Measurements from ENCODE around the gene CNTN5. TPM values are rescaled to one million over a fixed set of nuclear protein-coding genes. Genes with fewer than 3 reads are reported as not detected.

CNTN5 gene
- total RNA-seq, 2 experiments from 2014 or later: not detected

- CTCF ChIA-PET: no interaction called here
- no peaks in the 10 kb centered on the region for H3K36me3 Mint-ChIP-seq (ENCODE audit: low read depth)
Observed at GRCh38 chr11:99464985-99465384, 444.2 kb downstream of the CNTN5 start.

GRCh38 chr11:99489581-99489980, 468.8 kb downstream of the CNTN5 start:
- H3K9me3 Mint-ChIP-seq: peaks cover 6% of the 10 kb centered on the region
- H3K27me3 Mint-ChIP-seq: no peaks in the 10 kb centered on the region
- no peaks in the 10 kb centered on the region for H3K4me1 Mint-ChIP-seq
- DNase-seq: no peak
- H3K27ac Mint-ChIP-seq: no peak overlapping the region
- no peaks in the 10 kb centered on the region for H3K36me3 Mint-ChIP-seq (ENCODE audit: low read depth)
- ChIA-PET POLR2A (no interaction called here), CTCF (no interaction called here)
- H3K4me3 Mint-ChIP-seq: no peak overlapping the region

More at GRCh38 chr11:99464985-99465384, 444.2 kb downstream of the CNTN5 start:
- Mint-ChIP-seq H3K4me1 (no peaks in the 10 kb centered on the region), H3K9me3 (peaks cover 2% of the 10 kb centered on the region), H3K4me3 (no peak overlapping the region), H3K27me3 (no peaks in the 10 kb centered on the region), H3K27ac (no peak overlapping the region)
- no peak for DNase-seq
- POLR2A ChIA-PET: no interaction called here

- Mint-ChIP-seq H3K4me3 (no peak overlapping the region), H3K36me3 (ENCODE audit: low read depth) (no peaks in the 10 kb centered on the region), H3K4me1 (no peaks in the 10 kb centered on the region), H3K27ac (no peak overlapping the region), H3K9me3 (peaks cover 19% of the 10 kb centered on the region), H3K27me3 (no peaks in the 10 kb centered on the region)
- ChIA-PET CTCF (no interaction called here), POLR2A (no interaction called here)
- no peak for DNase-seq
Observed at GRCh38 chr11:99494065-99494464, 473.3 kb downstream of the CNTN5 start.

DNA sequence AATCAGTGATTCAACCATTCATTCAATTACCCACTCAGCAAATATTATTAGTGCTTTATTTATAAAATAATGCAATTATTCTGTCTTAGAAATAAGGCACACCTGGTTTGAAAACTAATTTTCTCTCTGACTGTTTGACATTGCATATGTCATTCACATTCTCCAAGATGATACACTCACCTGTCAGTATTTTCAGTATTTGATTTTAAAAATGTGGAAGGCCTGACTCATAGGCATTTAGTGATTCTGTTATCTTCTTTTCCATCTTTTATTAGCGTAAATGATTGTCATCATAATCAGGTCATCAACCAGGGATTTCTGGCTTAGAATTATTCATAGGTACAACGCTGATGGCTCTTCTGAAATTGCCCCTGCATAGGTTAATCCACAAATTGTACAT, 480.9 kb downstream of the CNTN5 start:
- H3K9me3 Mint-ChIP-seq: peaks cover 17% of the 10 kb centered on the region
- H3K27me3 Mint-ChIP-seq: no peaks in the 10 kb centered on the region
- ChIA-PET CTCF (no interaction called here), POLR2A (no interaction called here)
- no peak for DNase-seq
- H3K36me3 Mint-ChIP-seq (ENCODE audit: low read depth): no peaks in the 10 kb centered on the region
- no peak overlapping the region for H3K4me3 Mint-ChIP-seq
- H3K4me1 Mint-ChIP-seq: no peaks in the 10 kb centered on the region
- no peak overlapping the region for H3K27ac Mint-ChIP-seq

- Mint-ChIP-seq H3K4me3 (no peak overlapping the region), H3K9me3 (peaks cover 9% of the 10 kb centered on the region), H3K27me3 (no peaks in the 10 kb centered on the region), H3K27ac (no peak overlapping the region), H3K36me3 (ENCODE audit: low read depth) (no peaks in the 10 kb centered on the region), H3K4me1 (no peaks in the 10 kb centered on the region)
- CTCF ChIA-PET: no interaction called here
- POLR2A ChIA-PET: no interaction called here
- no peak for DNase-seq
Observed at GRCh38 chr11:99505316-99505715, 484.6 kb downstream of the CNTN5 start.

DNA sequence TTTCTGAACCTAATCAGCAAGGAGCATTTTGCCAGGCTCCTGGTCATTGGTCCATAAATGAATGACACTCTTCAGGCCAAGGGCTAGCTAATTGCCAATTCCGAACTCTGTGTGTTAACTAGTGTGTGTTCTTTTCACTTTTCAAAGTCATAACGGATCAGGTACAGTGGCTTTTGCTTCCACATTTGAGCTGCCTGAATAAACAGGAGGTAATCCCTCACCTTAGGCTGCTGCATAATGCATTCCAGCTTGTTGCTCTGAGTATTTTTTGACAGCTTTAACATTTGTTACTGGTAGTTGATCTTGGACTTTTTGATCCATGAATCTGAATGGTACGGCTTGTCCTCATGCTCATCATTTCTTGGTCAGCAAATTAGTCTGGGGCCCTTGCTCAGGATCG, 485.1 kb downstream of the CNTN5 start:
- Mint-ChIP-seq H3K27ac (no peak overlapping the region), H3K9me3 (peaks cover 9% of the 10 kb centered on the region), H3K36me3 (ENCODE audit: low read depth) (no peaks in the 10 kb centered on the region), H3K4me3 (no peak overlapping the region), H3K27me3 (no peaks in the 10 kb centered on the region), H3K4me1 (no peaks in the 10 kb centered on the region)
- POLR2A ChIA-PET: no interaction called here
- DNase-seq: no peak
- CTCF ChIA-PET: no interaction called here

DNA sequence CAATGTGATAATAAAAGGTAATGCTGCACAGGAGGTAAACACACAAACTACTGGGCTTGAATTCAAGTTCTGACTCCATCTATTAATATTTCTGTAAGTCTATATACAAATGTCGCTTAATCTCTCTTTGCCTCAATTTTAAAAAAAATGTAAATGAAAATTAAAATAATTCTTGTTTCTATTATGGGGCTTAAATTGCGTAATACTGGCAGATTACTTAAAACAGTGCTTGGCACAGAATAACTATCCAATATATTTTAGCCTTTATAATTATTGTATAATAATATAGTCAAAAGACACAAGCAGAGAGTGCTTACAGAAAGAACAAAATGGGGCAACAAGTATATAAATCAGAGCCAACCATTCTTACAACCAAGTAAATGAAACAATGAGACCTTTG, 489.1 kb downstream of the CNTN5 start:
- Mint-ChIP-seq H3K27ac (no peak overlapping the region), H3K27me3 (no peaks in the 10 kb centered on the region), H3K4me3 (no peak overlapping the region), H3K4me1 (no peaks in the 10 kb centered on the region), H3K9me3 (peaks cover 11% of the 10 kb centered on the region), H3K36me3 (ENCODE audit: low read depth) (no peaks in the 10 kb centered on the region)
- POLR2A ChIA-PET: no interaction called here
- no peak for DNase-seq
- CTCF ChIA-PET: no interaction called here

DNA sequence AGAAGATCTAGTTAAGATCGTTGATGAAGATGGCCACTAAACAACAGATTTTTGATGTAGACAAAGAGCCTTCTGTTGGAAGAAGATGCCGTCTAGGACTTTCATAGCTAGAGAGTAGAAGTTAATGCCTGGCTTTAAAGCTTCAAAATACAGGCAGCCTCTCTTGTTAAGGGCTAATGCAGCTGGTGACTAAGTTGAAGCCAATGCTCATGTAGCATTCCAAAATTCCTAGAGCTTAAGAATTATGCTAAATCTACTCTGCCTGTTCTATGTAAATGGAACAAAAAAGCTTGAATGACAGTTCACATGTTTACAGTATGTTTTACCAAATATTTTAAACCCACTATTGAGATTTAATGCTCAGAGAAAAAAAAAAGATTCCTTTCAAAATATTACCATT, 492.6 kb downstream of the CNTN5 start:
- Mint-ChIP-seq H3K4me1 (no peaks in the 10 kb centered on the region), H3K36me3 (ENCODE audit: low read depth) (no peaks in the 10 kb centered on the region), H3K27me3 (no peaks in the 10 kb centered on the region), H3K27ac (no peak overlapping the region), H3K9me3 (peaks cover 10% of the 10 kb centered on the region), H3K4me3 (no peak overlapping the region)
- ChIA-PET POLR2A (no interaction called here), CTCF (no interaction called here)
- DNase-seq: no peak

GRCh38 chr11:99519095-99519494, 498.3 kb downstream of the CNTN5 start:
- Mint-ChIP-seq H3K27ac (no peak overlapping the region), H3K27me3 (no peaks in the 10 kb centered on the region), H3K36me3 (ENCODE audit: low read depth) (no peaks in the 10 kb centered on the region), H3K4me3 (no peak overlapping the region), H3K4me1 (no peaks in the 10 kb centered on the region), H3K9me3 (peaks cover 8% of the 10 kb centered on the region)
- ChIA-PET CTCF (no interaction called here), POLR2A (no interaction called here)
- no peak for DNase-seq

- H3K4me3 Mint-ChIP-seq: no peak overlapping the region
- H3K9me3 Mint-ChIP-seq: peaks cover 8% of the 10 kb centered on the region
- CTCF ChIA-PET: no interaction called here
- H3K27ac Mint-ChIP-seq: no peak overlapping the region
- no peaks in the 10 kb centered on the region for H3K27me3 Mint-ChIP-seq
- DNase-seq: no peak
- no peaks in the 10 kb centered on the region for H3K36me3 Mint-ChIP-seq (ENCODE audit: low read depth)
- POLR2A ChIA-PET: no interaction called here
- H3K4me1 Mint-ChIP-seq: no peaks in the 10 kb centered on the region
Observed at GRCh38 chr11:99522467-99523173, 501.9 kb downstream of the CNTN5 start.

DNA sequence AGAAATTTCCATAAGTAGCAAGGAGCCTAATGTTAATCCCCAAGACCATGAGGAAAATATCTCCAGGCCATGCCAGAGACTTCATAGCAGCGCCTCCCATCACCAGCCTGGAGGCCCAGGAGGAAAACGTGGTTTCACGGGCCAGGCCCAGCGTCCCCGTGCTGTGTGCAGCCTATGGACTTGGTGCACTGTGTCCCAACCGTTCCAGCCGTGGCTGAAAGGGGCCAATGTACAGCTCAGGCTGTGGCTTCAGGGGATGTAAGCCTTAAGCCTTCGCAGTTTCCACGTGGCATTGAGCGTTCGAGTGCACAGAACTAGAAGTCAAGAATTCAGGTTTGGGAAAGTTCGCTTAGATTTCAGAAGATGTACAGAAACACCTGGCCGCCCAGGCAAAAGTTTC, 510.7 kb downstream of the CNTN5 start:
- DNase-seq: no peak
- H3K27ac Mint-ChIP-seq: no peak overlapping the region
- no peaks in the 10 kb centered on the region for H3K4me1 Mint-ChIP-seq
- H3K4me3 Mint-ChIP-seq: no peak overlapping the region
- peaks cover 15% of the 10 kb centered on the region for H3K9me3 Mint-ChIP-seq
- ChIA-PET CTCF (no interaction called here), POLR2A (no interaction called here)
- no peaks in the 10 kb centered on the region for H3K36me3 Mint-ChIP-seq (ENCODE audit: low read depth)
- no peaks in the 10 kb centered on the region for H3K27me3 Mint-ChIP-seq

DNA sequence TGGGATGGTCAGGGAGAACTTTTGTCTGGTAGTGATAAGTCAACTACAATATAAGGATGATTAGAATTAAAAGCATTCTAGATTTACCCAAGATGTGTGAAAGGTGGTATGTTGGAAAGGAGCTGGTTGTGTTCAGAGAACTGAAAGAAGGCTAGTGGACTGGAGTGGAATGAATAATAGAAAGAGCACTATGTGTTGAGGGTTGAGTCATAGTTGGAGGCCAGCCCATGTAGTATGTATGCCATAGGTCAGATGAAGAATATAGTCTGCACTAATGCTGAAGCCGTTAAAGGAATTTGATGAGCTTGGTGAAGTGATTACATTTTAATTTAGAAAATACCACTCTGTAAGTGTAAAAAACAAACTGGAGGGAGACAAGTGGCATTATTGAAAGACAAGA, 514.1 kb downstream of the CNTN5 start:
- Mint-ChIP-seq H3K36me3 (ENCODE audit: low read depth) (no peaks in the 10 kb centered on the region), H3K27me3 (no peaks in the 10 kb centered on the region), H3K4me1 (no peaks in the 10 kb centered on the region), H3K27ac (no peak overlapping the region), H3K4me3 (no peak overlapping the region), H3K9me3 (peaks cover 8% of the 10 kb centered on the region)
- ChIA-PET CTCF (no interaction called here), POLR2A (no interaction called here)
- no peak for DNase-seq

GRCh38 chr11:99535406-99535805, 514.7 kb downstream of the CNTN5 start:
- Mint-ChIP-seq H3K4me3 (no peak overlapping the region), H3K9me3 (peaks cover 8% of the 10 kb centered on the region), H3K4me1 (no peaks in the 10 kb centered on the region), H3K36me3 (ENCODE audit: low read depth) (no peaks in the 10 kb centered on the region), H3K27me3 (no peaks in the 10 kb centered on the region), H3K27ac (no peak overlapping the region)
- no peak for DNase-seq
- POLR2A ChIA-PET: no interaction called here
- CTCF ChIA-PET: no interaction called here

DNA sequence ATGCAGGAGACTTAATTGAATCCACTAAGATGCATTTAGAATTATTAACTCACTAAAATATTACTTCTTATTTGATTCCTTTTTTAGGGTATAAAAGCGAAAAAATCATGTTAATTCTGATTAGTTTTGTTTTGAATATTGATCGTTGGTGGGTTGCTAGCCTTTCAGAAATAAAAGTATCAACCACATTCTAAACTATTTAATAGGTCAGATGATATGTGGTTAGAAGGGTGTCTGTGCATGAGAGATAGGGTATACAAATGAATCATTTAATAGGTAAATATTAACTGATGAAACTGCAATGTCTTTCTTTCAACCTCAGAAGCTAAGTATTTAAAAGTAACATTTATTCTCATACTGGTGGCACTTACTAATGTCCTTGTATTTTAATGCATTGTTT, 515.1 kb downstream of the CNTN5 start:
- ChIA-PET CTCF (no interaction called here), POLR2A (no interaction called here)
- Mint-ChIP-seq H3K27ac (no peak overlapping the region), H3K27me3 (no peaks in the 10 kb centered on the region), H3K4me1 (no peaks in the 10 kb centered on the region), H3K36me3 (ENCODE audit: low read depth) (no peaks in the 10 kb centered on the region), H3K9me3 (peaks cover 6% of the 10 kb centered on the region), H3K4me3 (no peak overlapping the region)
- DNase-seq: no peak

- H3K36me3 Mint-ChIP-seq (ENCODE audit: low read depth): no peaks in the 10 kb centered on the region
- ChIA-PET CTCF (no interaction called here), POLR2A (no interaction called here)
- H3K4me3 Mint-ChIP-seq: no peak overlapping the region
- no peaks in the 10 kb centered on the region for H3K27me3 Mint-ChIP-seq
- peaks cover 7% of the 10 kb centered on the region for H3K9me3 Mint-ChIP-seq
- H3K27ac Mint-ChIP-seq: no peak overlapping the region
- DNase-seq: no peak
- no peaks in the 10 kb centered on the region for H3K4me1 Mint-ChIP-seq
Observed at GRCh38 chr11:99537681-99538080, 516.9 kb downstream of the CNTN5 start.
